Skin of body (tissue), 2 donors: ENCODE results near the gene ZNF512B. TPM values are rescaled to one million over a fixed set of nuclear protein-coding genes. Genes with fewer than 3 reads are reported as not detected.
"Not testable (repeated sequence)": the region's sequence is repeated elsewhere in the genome, so short reads cannot be mapped to it uniquely, and the experiment has no call there.

Experiments used
- DNase-seq: peaks from one replicate; lab custom pipeline; 2025; lab: John Stamatoyannopoulos, UW
- total RNA-seq: library from RNA; depleted of rRNA; stranded (reverse); fragments of >200 nt; gene quantifications from one replicate; pipeline ENCODE4 v1.2.3, GENCODE V29; 2014

Gene ZNF512B
- total RNA-seq, 1 donor from 2014 or later, result 9.7 TPM

DNA sequence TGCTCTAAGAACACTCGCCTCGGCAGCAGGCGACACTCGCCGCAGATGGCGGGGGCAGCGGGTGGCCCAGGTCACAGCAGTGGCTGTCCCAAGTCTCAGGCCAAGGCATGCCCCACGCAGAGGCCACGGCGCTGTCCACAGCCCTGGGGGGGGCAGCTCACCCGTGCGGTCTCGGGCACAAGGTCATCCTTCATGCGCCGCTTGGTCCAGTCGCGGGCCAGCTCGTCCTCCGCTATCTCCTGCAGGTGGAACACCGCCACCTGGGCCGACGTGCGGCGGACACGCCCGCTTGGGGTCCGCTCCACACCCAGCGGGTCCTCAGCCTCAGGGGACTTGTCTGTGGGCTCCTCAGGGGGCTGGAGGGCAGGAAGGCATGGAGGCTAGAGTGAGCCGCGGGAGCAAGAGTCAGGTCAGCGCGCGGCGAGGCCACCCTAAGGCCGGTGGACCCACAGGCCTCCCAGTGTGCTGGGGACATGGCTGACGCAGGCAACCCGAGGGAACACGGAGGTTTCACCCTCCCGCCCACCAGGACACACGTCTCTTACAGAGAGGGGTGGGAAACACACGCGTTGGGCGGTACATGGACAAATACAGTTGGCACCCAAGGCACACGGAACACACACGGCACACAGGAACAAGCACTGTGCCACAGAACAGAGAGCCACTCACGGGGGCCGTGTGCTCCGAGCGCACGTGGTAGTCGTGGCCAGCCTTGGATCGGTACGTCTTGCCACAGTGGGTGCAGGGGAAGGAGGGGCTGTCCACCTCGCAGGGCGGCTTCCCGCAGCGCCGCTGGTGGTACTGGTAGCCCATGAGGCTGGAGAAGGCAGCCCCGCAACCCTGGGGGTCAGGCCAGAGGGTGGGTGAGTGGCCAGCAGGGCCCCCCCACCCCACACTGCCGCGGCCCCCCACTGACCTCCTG, 7.0 kb downstream of the ZNF512B start:
- DNase-seq, result no peak

DNA sequence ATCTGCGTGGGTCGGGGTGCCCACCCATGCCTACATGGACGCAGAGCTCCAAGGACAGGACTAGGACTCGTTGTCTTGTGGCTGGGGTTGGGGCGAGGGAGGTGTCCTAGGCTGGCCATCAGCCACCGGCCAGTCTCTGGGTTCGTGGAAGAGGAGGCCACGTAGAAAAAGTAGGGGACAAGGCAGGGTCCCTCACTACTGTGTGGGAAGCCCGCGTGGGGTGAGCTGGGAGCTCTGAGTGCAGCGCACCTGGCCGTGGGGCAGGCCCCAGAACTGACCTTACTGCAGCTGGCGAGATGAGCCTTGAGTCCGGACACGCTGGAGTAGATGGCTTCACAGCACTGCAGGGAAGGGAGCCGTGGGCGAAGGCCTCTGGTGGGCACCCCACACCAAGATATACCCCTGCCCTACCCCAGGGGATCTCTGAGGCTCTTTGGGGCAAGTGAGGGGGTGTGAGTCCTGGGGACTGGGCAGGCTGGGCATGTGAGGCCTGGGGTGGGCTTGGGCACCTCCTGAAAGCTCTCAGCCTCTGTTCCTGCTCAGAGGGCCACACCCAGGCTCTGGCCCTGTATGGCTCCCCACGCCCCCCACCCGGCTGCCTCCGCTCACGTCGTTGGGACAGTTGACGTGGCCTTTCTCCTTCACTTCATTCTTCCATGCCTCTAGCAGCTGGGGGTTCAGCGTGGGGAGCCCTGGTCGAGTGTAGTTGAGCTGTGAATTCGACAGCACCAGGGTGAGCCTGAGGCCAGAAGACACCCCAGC, 7.9 kb downstream of the ZNF512B start:
- DNase-seq, result no peak

DNA sequence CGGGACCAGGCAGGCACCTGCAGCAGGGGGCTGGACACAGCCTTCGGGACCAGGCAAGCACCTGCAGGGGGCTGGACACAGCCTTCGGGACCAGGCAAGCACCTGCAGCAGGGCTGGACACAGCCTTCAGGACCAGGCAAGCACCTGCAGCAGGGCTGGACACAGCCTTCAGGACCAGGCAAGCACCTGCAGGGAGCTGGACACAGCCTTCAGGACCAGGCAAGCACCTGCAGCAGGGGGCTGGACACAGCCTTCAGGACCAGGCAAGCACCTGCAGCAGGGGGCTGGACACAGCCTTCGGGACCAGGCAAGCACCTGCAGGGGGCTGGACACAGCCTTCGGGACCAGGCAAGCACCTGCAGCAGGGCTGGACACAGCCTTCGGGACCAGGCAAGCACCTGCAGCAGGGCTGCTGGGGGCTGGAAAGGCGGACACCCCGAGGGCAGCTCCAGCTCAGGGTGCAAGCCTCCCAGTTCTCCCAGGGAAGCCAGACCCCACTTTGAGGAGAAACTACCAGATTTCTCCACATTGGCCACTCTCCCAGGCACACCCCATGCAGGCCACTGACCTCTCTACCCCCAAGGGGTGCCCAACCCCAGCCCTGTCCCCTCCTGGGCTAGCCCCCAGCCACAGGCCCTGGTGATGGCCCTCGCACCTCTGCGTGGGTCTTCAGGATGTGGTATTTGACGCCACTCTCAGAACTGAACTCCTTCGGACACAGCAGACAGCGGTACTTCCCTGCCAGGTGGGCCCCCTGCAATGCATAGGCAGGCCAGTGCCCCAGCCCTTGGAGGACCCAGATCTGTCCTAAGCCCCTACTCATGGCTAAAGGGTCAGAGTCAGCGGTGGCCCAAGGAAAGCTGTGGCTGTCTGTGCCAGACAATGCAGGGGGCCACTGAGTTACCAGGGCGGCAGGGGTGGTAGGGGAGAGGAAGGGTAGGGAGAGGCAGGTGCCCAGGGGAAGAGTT, 8.8 kb downstream of the ZNF512B start:
- not testable (repeated sequence) for DNase-seq

DNA sequence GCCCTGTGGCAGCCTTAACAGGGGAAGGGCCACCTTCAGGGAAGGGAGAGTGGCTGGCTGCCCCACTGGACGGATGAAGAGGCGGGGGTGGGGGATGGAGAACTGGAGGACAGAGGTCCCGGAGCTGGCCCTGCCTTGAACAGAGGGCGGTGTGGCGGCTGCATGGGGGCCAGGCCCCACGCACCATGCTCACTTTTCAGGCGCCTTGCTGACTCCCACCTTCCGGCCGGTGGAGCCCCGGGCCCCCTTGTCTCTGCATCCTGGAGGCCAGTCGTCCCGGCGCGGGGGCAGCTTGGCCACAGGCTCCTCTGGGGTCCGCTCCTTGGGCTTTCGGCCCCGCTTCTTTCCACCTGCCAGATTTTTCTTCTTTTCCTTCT, 10.0 kb downstream of the ZNF512B start:
- DNase-seq, result no peak

DNA sequence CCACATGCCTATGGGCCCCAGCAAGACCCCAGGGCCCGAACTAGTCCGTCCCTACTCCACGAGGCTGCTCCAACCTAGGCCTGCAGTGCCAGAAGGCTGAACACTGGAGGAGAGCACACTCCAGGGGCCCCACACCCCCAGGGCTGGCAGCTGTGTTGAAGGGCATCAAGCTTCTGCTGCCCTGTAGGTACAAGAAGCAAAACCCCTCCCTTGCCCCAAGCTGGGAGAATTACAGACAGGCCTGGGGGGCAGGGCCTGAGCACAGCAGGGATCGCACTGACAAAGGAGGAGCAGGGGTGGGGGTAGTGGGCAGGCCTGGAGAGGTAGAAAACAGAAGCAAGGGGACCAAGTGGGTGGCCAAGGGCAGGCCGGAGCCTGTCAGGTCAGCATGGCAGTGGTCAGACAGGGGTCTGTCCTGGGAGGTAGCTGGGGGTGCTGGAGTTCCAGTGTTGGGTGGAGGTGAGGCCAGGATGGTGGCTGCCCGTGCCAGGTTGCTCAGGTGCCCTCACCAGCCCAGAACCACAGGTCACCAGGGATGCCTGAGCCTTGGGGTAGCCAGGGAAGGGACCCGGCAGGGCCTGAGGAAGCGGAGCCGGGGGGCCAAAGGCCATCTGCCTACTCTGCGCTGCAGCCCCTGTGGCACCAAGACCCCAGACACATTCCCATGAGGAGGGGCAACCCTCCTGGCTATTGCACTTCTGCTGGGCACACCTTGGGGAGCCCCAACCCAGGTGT, 10.6 kb downstream of the ZNF512B start:
- no peak for DNase-seq

DNA sequence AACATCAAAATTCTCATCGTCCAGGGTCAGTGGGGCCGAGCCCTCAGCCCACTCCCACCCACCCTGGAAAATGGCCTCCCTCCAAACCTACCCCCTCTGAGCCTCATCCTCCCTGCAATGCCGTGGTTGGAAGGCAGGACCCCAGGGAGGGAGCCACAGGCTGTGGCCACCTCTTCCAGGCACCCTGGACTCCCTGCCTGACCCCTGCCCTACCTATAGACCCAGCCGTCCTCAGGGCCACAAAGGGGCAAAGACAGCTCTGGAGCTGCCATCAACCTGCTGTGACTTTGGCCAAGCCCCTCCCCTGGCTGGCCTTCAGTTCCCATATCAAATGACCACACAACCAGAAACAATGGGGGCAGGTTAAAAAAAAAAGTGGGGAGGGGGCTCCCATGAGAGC, 11.3 kb downstream of the ZNF512B start:
- DNase-seq, result no peak

DNA sequence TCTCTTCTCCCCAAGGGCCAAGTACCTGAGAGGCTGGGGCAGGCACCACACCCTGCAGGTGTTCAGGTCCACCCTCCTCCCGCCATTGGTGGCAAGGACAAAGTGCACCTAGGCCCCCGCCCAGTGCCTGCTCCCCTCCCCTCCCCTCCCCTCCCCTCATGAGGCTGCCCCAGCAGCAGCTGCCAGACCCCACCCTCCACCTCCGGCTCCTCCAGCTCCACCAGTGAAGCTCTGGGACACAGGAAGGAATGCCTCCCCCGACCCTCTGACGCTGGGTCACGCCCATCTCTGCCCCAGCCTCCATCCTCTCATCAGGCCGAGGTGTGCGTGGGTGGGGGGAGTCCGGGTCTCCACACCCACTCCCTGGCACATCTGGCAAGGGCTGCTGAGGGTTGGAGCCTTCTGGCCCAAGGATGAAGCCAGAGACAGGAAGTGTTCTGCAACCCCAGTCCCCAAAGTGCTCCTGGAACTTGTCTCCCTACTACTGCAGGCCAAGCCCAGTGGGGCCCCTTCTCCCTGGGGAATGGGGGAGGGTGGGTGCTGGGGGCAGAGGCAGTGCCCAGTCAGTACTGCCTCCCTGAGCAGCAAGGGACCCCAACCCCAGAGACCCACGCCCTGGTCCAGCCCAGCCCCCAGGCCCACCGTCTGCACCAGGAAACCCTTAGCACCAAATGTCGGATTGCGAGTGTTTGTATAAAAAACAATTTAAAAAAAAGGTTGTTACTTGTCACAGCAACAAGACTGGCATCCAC, 11.9 kb downstream of the ZNF512B start:
- no peak for DNase-seq

DNA sequence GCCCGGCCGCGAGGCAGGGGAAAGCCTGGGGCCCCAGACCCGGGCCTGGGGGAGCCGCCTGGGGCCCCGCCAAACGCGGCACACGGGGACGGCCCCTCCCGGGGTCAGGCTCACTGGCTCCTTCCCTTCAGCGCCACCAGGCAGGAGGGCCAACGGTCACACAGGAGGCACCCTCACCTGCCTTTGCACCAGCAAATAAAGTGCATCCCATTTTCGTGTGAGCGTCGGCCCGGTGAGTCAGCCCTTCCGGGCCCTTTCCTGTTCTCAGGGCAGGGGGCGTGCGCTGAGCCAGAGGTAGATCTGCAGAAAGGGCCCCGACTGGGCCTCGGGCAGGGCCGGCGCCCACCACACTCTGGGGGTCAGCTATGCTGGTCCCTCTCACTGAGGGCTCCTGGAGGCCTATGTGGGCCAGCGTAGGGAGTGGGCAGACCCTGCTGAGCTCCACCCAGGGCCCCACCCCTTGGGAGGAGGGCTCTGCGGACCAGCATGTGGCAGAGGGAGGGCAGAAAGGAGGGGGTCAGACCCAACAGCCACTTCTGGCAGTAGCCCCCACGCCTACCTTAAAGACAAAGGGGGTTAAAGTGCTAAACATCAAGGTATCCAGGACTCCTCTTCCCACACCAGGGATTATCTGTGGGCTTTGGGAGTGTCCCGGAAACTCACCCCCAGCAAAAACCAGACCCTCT, 12.6 kb downstream of the ZNF512B start:
- no peak for DNase-seq

DNA sequence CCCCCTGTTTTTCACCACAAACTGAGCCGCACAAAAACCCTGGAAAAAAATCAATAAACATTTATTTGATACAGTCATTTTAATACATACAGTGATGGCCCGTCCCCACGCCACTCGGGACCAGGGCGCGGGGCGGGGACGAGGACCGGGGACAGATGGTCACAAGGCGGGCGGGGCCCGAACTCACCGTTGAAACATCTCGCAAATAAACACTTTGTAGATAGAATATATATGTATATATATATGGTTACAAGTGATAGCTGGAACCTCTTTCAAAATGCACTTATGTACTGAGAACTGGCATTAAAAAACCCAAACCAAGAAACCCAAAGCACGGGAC, 13.1 kb downstream of the ZNF512B start:
- DNase-seq, result no peak

DNA sequence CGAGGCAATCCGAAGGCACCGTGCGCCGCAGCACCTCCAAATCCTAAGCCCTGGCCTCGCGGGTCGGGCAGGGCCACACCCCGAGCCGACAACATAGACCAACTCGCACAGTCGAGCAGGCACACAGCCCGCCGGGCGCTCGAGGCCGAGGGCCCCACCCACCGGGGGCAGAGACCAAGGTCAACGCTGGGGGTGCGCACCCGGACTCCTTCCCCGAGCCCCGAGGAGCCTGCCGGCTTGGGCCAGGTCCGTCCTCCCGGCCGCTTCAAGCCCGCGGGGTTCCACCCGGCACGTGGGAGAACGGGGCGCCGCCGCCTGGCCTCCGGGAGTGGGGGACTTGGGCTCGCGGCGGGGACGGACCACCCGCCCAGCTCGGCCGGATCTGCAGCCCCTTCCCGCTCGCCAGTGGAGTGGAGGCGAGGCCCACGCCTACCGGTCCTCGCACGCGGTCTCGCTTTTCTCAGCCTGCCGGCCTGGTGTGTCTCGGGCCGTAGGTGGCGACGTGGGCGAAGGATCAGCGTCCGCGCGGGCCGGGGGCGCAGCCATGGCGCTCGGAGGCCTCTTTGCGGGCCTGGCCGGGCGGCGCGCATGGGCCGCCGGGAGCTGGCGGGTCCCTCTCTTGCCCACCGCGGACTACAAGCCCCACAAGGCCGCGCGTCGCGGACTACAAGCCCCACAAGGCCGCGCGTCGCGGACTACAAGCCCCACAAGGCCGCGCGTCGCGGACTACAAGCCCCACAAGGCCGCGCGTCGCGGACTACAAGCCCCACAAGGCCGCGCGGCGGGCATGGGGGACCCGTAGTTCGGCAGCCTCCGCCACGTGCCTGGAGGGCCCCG, 13.7 kb downstream of the ZNF512B start, which contains the start of gene UCKL1:
Gene UCKL1, minus strand, starts transcription at position 590 of the 837 bp plus-strand sequence. Its CDS starts 44 bp downstream, at position 546.
- DNase-seq, result peak; percentile 90

DNA sequence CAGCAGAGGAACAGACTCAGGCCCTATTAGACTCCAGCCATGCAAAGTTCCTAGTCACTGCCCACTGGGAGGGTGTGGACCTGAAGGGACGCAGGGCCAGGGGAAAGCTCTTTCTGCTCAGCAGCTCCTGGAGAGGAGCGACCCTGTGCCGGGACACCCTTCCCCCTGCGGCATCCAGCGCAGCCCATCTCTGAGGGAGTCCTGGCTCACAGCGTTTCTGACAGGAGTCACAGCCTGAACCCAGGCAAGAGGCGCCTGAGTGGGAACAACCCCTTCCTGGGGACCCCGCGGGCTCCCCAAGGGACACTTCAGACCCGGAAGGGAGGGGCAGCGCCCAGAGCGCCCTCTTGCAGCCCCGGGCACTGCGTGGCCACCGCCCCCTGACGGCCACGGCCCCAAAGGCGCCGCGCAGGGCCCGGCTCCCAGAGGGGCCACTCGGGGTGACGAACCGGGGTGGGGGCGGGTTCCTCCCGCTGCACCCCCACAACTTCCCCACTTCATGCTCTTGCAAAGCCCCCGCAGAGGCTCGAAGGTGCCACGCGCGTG, 14.4 kb downstream of the ZNF512B start:
- DNase-seq, result no peak

DNA sequence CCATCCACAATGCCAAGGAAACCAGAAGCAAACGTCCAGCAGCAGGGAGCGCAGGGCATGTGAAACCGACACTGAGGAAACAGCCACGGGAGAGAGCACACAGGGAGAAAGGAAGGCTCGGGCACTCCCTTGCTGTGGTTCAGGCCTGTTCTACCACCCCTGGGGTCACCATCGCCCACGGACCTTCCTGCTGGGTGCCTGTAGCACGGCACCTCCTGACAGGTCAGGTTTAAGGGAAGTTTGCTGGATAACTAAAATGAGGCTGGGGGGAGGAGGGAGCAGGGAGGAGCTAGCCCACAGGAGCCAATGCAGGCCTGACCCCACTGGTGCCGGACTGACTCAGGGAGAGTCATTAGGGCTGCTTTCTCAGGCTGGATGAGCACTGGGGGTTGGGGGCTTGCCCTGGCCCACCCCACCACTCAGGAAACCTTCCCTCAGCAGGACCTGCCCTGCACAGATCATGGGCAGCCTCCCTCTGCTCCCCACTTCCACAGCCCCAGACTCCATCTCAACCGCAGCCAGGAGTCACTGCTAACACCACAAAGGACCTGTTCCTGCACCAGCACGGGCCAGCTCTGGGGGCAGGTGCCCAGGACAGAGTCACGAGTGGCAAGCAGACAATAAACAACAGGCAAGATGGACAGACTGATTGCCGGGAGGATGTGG, 15.8 kb downstream of the ZNF512B start:
- no peak for DNase-seq

DNA sequence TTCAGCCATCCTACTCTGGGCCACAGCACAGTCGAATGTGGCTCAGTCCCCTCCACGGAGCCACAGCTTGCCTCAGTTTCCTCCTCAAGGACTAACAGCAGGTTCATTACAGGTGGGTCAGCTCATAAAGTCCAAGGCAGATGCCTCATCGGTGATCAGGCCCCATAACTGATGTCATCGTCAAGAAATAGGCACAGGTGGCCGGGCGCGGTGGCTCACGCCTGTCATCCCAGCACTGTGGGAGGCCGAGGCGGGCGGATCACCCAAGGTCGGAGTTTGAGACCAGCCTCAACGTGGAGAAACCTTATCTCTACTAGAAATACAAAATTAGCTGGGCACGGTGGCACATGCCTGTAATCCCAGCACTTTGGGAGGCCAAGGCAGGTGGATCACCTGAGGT, 17.0 kb downstream of the ZNF512B start:
- no peak for DNase-seq

DNA sequence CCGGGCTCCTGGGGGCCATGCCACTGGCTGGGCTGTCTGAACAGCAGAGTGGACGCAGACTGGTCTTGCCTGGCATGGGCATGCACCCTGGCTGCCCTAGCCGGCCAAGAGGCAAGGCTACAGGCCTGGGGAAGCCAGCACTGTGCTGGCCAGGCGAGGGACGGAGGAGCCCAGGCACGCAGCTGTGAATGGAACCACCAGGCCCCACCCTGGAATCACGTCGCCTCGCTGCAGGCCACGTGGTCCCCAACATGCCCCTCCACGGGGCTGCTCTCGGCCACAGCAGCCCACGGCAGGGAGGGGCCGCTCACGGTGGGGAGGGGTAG, 17.6 kb downstream of the ZNF512B start:
- no peak for DNase-seq

DNA sequence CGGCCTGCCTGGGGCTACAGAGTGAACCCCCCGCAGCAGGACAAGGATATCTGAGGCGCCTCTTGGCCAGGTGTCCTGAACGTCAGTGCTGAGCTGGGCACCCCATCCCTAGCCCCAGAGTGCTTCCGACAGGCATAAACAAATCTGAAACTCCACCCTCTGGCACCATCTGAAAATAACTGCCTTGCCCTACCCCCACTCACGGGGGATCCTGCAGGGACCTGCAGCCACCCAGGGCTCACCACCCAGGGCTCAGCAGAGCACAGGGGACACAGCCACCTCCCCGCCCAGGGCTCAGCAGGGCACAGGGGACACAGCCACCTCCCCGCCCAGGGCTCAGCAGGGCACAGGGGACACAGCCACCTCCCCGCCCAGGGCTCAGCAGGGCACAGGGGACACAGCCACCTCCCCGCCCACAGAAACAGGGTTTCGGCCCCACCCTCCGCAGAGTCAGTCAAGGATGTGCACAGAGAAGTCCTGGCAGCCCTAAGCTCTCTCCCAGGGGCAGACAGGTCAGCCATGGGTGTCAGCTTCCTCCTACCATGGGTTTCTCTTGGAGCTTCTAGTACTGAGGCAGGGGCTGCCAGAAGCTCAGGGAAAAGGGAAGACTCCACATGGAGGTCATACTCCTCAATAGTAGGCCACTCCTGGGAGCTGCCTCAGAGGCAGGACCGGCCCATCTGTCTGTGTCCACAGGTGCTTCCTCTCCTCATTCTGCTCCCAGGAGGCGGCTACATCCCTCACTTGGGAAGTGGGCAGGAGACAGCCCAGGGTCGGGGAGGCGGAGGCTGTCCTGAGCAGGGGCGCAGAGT, 18.1 kb downstream of the ZNF512B start:
- DNase-seq, result no peak

DNA sequence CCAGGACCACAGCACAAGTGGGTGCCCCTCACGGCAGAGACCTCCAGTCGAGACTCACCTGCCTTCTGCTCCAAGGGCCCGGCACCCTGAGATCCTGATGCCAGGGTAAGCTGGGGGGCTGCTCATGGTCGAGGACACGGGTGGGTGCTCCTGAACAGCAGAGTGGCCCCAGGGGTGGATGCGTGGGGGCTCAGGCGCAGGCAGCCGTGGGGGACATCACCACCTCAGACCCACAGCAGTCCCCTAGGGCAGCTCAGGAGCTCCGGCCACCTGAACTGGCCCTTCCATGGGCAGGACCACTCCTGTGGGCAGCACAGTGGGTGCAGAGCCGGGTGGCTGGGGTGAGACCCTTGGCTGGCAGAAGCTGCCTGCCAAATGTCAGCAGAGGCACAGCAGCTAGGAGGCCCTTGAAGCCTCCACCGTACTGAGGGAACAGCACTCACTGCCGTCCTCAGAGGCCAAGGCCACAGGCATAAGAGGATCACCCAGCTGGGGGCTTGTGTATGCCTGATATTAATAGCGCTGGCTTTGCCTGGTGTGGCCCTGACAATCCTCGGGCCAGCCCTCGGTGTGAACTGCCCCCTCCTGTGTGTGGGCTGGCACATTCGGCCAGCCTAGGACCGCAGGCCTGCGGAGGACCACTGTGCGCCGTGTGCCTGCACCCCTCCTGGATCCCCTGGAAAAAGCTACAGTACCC, 18.9 kb downstream of the ZNF512B start:
- DNase-seq, result no peak
